ENCODE measurements around the gene LMNA.

- no peak for TF ChIP-seq CTCF (conservative IDR thresholded peaks at IDR 0.05; ENCODE audit: low read length)
- TF ChIP-seq EZH2phosphoT487 (IDR thresholded peaks at IDR 0.05; ENCODE audit: borderline replicate concordance) = no peak
These were observed 43.5 kb downstream of the LMNA start for GRCh38 chr1:156157966-156158365.

All from Loucy (cell line).